ENCODE measurements around the gene RNASE13. TPM values are rescaled to one million over a fixed set of nuclear protein-coding genes. Genes with fewer than 3 reads are reported as not detected.

Gene RNASE13
- total and polyA plus RNA-seq, 2 experiments from 2014 or later = not detected

- H3K27me3 ChIP-seq (ENCODE audit: insufficient read depth) = peaks cover 30% of the 10 kb centered on the region
- H3K27ac ChIP-seq (ENCODE audit: low read depth) = peak within 1 kb of the TSS; percentile 94
- DNase-seq (ENCODE audit: low spot score) (peak; percentile 95), ATAC-seq (peak; percentile 79)
- H3K4me3 ChIP-seq = peak within 1 kb of the TSS; percentile 70
- Mint-ChIP-seq H3K27me3 (ENCODE audit: insufficient read depth, low read depth, poor library complexity) (peaks cover 31% of the 10 kb centered on the region), H3K4me3 (peak within 1 kb of the TSS; percentile 91), H3K36me3 (ENCODE audit: low read depth) (peaks cover 16% of the 10 kb centered on the region), H3K27ac (peak within 1 kb of the TSS; percentile 91), H3K4me1 (peaks cover 39% of the 10 kb centered on the region), H3K9me3 (no peaks in the 10 kb centered on the region; the same call in 2 of the 3 replicates)
- H2AFZ ChIP-seq = peak within 1 kb of the TSS; percentile 95; the same call in 1 of the 2 replicates
- H3K4me2 ChIP-seq = peak within 1 kb of the TSS; percentile 97
- no peaks in the 10 kb centered on the region for H3K9me2 ChIP-seq (ENCODE audit: insufficient read depth)
- TF ChIP-seq, protein P1, sequence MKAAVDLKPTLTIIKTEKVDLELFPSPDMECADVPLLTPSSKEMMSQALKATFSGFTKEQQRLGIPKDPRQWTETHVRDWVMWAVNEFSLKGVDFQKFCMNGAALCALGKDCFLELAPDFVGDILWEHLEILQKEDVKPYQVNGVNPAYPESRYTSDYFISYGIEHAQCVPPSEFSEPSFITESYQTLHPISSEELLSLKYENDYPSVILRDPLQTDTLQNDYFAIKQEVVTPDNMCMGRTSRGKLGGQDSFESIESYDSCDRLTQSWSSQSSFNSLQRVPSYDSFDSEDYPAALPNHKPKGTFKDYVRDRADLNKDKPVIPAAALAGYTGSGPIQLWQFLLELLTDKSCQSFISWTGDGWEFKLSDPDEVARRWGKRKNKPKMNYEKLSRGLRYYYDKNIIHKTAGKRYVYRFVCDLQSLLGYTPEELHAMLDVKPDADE (IDR thresholded peaks at IDR 0.05) = no peak
- TF ChIP-seq CREB1 (CRISPR knock-in tag; IDR thresholded peaks at IDR 0.05; ENCODE audit: low read depth) = no peak
- TF ChIP-seq EZH2 (IDR thresholded peaks at IDR 0.05; ENCODE audit: low read depth, unreplicated experiment) = no peak
- peak; percentile 45 for TF ChIP-seq POLR2AphosphoS5 (IDR thresholded peaks at IDR 0.05; ENCODE audit: low read depth)
- TF ChIP-seq NANOG (IDR thresholded peaks at IDR 0.05; ENCODE audit: borderline replicate concordance) = no peak
- TF ChIP-seq, protein P2, sequence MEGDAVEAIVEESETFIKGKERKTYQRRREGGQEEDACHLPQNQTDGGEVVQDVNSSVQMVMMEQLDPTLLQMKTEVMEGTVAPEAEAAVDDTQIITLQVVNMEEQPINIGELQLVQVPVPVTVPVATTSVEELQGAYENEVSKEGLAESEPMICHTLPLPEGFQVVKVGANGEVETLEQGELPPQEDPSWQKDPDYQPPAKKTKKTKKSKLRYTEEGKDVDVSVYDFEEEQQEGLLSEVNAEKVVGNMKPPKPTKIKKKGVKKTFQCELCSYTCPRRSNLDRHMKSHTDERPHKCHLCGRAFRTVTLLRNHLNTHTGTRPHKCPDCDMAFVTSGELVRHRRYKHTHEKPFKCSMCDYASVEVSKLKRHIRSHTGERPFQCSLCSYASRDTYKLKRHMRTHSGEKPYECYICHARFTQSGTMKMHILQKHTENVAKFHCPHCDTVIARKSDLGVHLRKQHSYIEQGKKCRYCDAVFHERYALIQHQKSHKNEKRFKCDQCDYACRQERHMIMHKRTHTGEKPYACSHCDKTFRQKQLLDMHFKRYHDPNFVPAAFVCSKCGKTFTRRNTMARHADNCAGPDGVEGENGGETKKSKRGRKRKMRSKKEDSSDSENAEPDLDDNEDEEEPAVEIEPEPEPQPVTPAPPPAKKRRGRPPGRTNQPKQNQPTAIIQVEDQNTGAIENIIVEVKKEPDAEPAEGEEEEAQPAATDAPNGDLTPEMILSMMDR (conservative IDR thresholded peaks at IDR 0.05; ENCODE audit: low read depth in 2 of 2) = no peak
- no peak for TF ChIP-seq REST (IDR thresholded peaks at IDR 0.05; ENCODE audit: unreplicated experiment)
- H3K79me2 ChIP-seq (replicated peaks; ENCODE audit: insufficient read depth) = no peaks in the 10 kb centered on the region; the same call in 1 of the 2 replicates
- H3K36me3 ChIP-seq (ENCODE audit: insufficient read depth) = no peaks in the 10 kb centered on the region
- H3K4me1 ChIP-seq (ENCODE audit: insufficient read depth) = peaks cover 31% of the 10 kb centered on the region
- no peaks in the 10 kb centered on the region for H4K20me1 ChIP-seq (replicated peaks; ENCODE audit: insufficient read depth)
- peaks cover 7% of the 10 kb centered on the region; the same call in 1 of the 2 replicates for H3F3A ChIP-seq (replicated peaks; ENCODE audit: low read depth)
Observed at GRCh38 chr14:21024585-21025370, 9.8 kb downstream of the RNASE13 start, which contains the start of gene NDRG2. NDRG2 (minus strand) TSS chr14:21025061; CDS start chr14:21023315, 1,746 bp downstream.
